ENCODE measurements around the gene C3orf62. TPM values are rescaled to one million over a fixed set of nuclear protein-coding genes. Genes with fewer than 3 reads are reported as not detected.

C3orf62 gene
- total RNA-seq, 1 donor from 2014 or later = 0.92 TPM

GRCh38 chr3:49269443-49270155 lies 7.4 kb downstream of the C3orf62 start:
- no peak overlapping the region for H3K4me3 ChIP-seq (ENCODE audit: low read depth, low read length)
- no peak for TF ChIP-seq CTCF (conservative IDR thresholded peaks at IDR 0.05; ENCODE audit: low read depth, low read length)
- no peak for DNase-seq (ENCODE audit: low read depth)

- no peak for DNase-seq (ENCODE audit: low read depth)
- H3K4me3 ChIP-seq (ENCODE audit: low read depth, low read length) = no peak overlapping the region
- no peak for TF ChIP-seq CTCF (conservative IDR thresholded peaks at IDR 0.05; ENCODE audit: low read depth, low read length)
These were observed 10.5 kb downstream of the C3orf62 start for GRCh38 chr3:49266410-49267095.

GRCh38 chr3:49265661-49266386 lies 11.2 kb downstream of the C3orf62 start:
- H3K4me3 ChIP-seq (ENCODE audit: low read depth, low read length) = no peak overlapping the region
- DNase-seq (ENCODE audit: low read depth) = no peak
- TF ChIP-seq CTCF (conservative IDR thresholded peaks at IDR 0.05; ENCODE audit: low read depth, low read length) = no peak

GRCh38 chr3:49263159-49263889 lies 13.7 kb downstream of the C3orf62 start:
- no peak for DNase-seq (ENCODE audit: low read depth)
- TF ChIP-seq CTCF (conservative IDR thresholded peaks at IDR 0.05; ENCODE audit: low read depth, low read length) = no peak
- H3K4me3 ChIP-seq (ENCODE audit: low read depth, low read length) = no peak overlapping the region

- no peak for TF ChIP-seq CTCF (conservative IDR thresholded peaks at IDR 0.05; ENCODE audit: low read depth, low read length)
- DNase-seq (ENCODE audit: low read depth) = peak; percentile 70
- no peak overlapping the region for H3K4me3 ChIP-seq (ENCODE audit: low read depth, low read length)
These were observed 16.2 kb downstream of the C3orf62 start for GRCh38 chr3:49260806-49261324.

- TF ChIP-seq CTCF (conservative IDR thresholded peaks at IDR 0.05; ENCODE audit: low read depth, low read length) = no peak
- DNase-seq (ENCODE audit: low read depth) = no peak
- H3K4me3 ChIP-seq (ENCODE audit: low read depth, low read length) = no peak overlapping the region
These were observed 19.8 kb downstream of the C3orf62 start for GRCh38 chr3:49257187-49257586.
